ENCODE measurements around the gene ECD. TPM values are rescaled to one million over a fixed set of nuclear protein-coding genes. Genes with fewer than 3 reads are reported as not detected.

Gene ECD
- polyA plus RNA-seq, 1 donor (not counting 4 experiments of a cell fraction or from before 2014, with no cell fraction given), result 35.8 TPM

DNA sequence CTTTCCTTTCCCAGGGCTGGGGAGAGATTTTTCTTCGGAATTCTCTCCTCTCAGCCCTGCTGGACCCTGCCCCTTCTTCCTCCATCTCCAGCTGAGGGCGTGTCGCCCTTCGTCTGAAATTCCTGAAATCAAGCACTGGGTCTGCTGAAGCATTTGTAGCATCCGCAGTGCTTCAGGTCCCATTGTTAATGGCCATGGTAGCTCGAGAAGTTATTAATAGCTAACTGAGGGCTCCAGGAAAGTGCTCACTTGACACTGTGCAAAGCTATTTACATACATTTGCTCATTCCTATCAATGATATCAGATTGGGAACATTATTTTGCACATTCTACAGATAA is 626 bp upstream of the ECD start:
- Histone ChIP-seq H3K79me2 (ENCODE audit: control insufficient read depth, insufficient read depth, low read length) (peaks cover 40% of the 10 kb centered on the region), H3K36me3 (ENCODE audit: control insufficient read depth in 2 of 2, extremely low read depth in 1 of 2, insufficient read depth in 2 of 2, low read length in 2 of 2) (no peaks in the 10 kb centered on the region), H3K4me3 (ENCODE audit: control insufficient read depth in 2 of 3, extremely low read depth in 1 of 3, insufficient read depth in 2 of 3, low read depth in 1 of 3, low read length in 3 of 3) (peak overlapping the region; percentile 89 to 98 (median 89)), H3K9ac (ENCODE audit: control insufficient read depth, extremely low read depth, insufficient read depth, low read length) (peak overlapping the region; percentile 97), H3K27me3 (ENCODE audit: control insufficient read depth, extremely low read depth, insufficient read depth, low read length) (no peaks in the 10 kb centered on the region), H4K20me1 (ENCODE audit: control insufficient read depth, extremely low read depth, insufficient read depth, low read length) (no peaks in the 10 kb centered on the region), H3K9me1 (ENCODE audit: control insufficient read depth, extremely low read depth, insufficient read depth, low read length) (no peaks in the 10 kb centered on the region), H3K4me2 (ENCODE audit: control insufficient read depth, extremely low read depth, insufficient read depth, low read depth, low read length) (peak overlapping the region; percentile 84), H3K9me3 (ENCODE audit: control insufficient read depth, low read depth, low read length) (no peaks in the 10 kb centered on the region), H3K4me1 (ENCODE audit: control insufficient read depth, extremely low read depth, insufficient read depth, low read length) (no peaks in the 10 kb centered on the region), H3K27ac (ENCODE audit: control insufficient read depth, insufficient read depth, low read length) (peak overlapping the region; percentile 94), H2AFZ (ENCODE audit: control insufficient read depth, low read length) (peak overlapping the region; percentile 94)
- no peak for DNase-seq (ENCODE audit: low read depth, low spot score)
- no peak for FAIRE-seq
- dilution Hi-C loops (cut with MboI; ENCODE audit: extremely low pct_ligation_motif_present, low sequenced_read_pairs), result no loop called here
- no peak for TF ChIP-seq EZH2 (IDR thresholded peaks at IDR 0.05; ENCODE audit: low read length)
- TF ChIP-seq, protein P1, sequence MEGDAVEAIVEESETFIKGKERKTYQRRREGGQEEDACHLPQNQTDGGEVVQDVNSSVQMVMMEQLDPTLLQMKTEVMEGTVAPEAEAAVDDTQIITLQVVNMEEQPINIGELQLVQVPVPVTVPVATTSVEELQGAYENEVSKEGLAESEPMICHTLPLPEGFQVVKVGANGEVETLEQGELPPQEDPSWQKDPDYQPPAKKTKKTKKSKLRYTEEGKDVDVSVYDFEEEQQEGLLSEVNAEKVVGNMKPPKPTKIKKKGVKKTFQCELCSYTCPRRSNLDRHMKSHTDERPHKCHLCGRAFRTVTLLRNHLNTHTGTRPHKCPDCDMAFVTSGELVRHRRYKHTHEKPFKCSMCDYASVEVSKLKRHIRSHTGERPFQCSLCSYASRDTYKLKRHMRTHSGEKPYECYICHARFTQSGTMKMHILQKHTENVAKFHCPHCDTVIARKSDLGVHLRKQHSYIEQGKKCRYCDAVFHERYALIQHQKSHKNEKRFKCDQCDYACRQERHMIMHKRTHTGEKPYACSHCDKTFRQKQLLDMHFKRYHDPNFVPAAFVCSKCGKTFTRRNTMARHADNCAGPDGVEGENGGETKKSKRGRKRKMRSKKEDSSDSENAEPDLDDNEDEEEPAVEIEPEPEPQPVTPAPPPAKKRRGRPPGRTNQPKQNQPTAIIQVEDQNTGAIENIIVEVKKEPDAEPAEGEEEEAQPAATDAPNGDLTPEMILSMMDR (optimal IDR thresholded peaks at IDR 0.05 in 1 of 3, IDR thresholded peaks at IDR 0.05 in 1 of 3, conservative IDR thresholded peaks at IDR 0.05 in 1 of 3; ENCODE audit: extremely low read depth in 1 of 3, insufficient read depth in 2 of 3, low read length in 3 of 3), result no peak

DNA sequence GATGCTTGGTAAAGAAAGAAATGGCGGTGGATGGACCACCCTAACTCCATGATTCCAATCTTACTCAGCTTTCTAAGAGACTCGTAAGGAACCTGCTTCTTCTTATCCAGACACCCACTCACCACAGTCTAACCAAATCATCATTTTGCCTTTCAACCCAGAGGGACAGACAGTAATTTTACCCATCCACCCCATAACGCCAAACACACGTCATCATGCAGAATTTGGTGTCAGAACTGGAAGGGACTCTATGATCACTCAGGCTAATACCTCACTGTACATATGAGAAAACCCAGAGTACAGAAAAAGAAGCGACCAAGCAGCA is 388 bp downstream of the ECD start:
- no peak for FAIRE-seq
- H3K79me2 ChIP-seq (ENCODE audit: control insufficient read depth, insufficient read depth, low read length), result peaks cover 48% of the 10 kb centered on the region
- DNase-seq (ENCODE audit: low read depth, low spot score), result no peak
- H3K9me1 ChIP-seq (ENCODE audit: control insufficient read depth, extremely low read depth, insufficient read depth, low read length), result no peaks in the 10 kb centered on the region
- H3K4me3 ChIP-seq (ENCODE audit: control insufficient read depth in 2 of 3, extremely low read depth in 1 of 3, insufficient read depth in 2 of 3, low read depth in 1 of 3, low read length in 3 of 3), result peak overlapping the region; percentile 89 to 98 (median 89)
- no peaks in the 10 kb centered on the region for H3K4me1 ChIP-seq (ENCODE audit: control insufficient read depth, extremely low read depth, insufficient read depth, low read length)
- H3K27me3 ChIP-seq (ENCODE audit: control insufficient read depth, extremely low read depth, insufficient read depth, low read length), result no peaks in the 10 kb centered on the region
- H3K9ac ChIP-seq (ENCODE audit: control insufficient read depth, extremely low read depth, insufficient read depth, low read length), result peak overlapping the region; percentile 97
- no peaks in the 10 kb centered on the region for H3K9me3 ChIP-seq (ENCODE audit: control insufficient read depth, low read depth, low read length)
- H2AFZ ChIP-seq (ENCODE audit: control insufficient read depth, low read length), result peak overlapping the region; percentile 94
- TF ChIP-seq, protein P1 (optimal IDR thresholded peaks at IDR 0.05 in 1 of 3, IDR thresholded peaks at IDR 0.05 in 1 of 3, conservative IDR thresholded peaks at IDR 0.05 in 1 of 3; ENCODE audit: extremely low read depth in 1 of 3, insufficient read depth in 2 of 3, low read length in 3 of 3), result no peak
- no peak for TF ChIP-seq EZH2 (IDR thresholded peaks at IDR 0.05; ENCODE audit: low read length)
- no peaks in the 10 kb centered on the region for H4K20me1 ChIP-seq (ENCODE audit: control insufficient read depth, extremely low read depth, insufficient read depth, low read length)
- dilution Hi-C loops (cut with MboI; ENCODE audit: extremely low pct_ligation_motif_present, low sequenced_read_pairs), result no loop called here
- H3K4me2 ChIP-seq (ENCODE audit: control insufficient read depth, extremely low read depth, insufficient read depth, low read depth, low read length), result peak overlapping the region; percentile 57
- H3K36me3 ChIP-seq (ENCODE audit: control insufficient read depth in 2 of 2, extremely low read depth in 1 of 2, insufficient read depth in 2 of 2, low read length in 2 of 2), result peaks cover 0 to 2% of the 10 kb centered on the region in 2 experiments
- H3K27ac ChIP-seq (ENCODE audit: control insufficient read depth, insufficient read depth, low read length), result peak overlapping the region; percentile 94

Measured in keratinocyte (primary cell).